Fibroblast of lung (primary cell): ENCODE measurements around the gene RRAD.

Experiments used
- CTCF ChIP-seq, 2 donors: IDR thresholded peaks in 1 of 2; conservative IDR thresholded peaks in 1 of 2; 1 replicate in 1 of 2; 2 replicates in 1 of 2; pipeline ENCODE4 v1.5.1; 2011 to 2012; ENCODE audit warnings: low read length in 2 of 2, control low read depth in 1 of 2, inconsistent platforms in 1 of 2, low read depth in 1 of 2, mild to moderate bottlenecking in 1 of 2
- EZH2 ChIP-seq: IDR thresholded peaks from 2 replicates; pipeline ENCODE4 v1.5.1; 2012; ENCODE audit warnings: low read length, control low read depth, mild to moderate bottlenecking; ENCODE audit errors: missing control alignments

GRCh38 chr16:66891797-66892196 lies 33.5 kb downstream of the RRAD start:
- TF ChIP-seq CTCF (conservative IDR thresholded peaks at IDR 0.05 in 1 of 2, IDR thresholded peaks at IDR 0.05 in 1 of 2; ENCODE audit: low read depth in 1 of 2, low read length in 2 of 2): no peak
- TF ChIP-seq EZH2: no peak
